K562 (cell line): Measurements from ENCODE around the gene PHC3. TPM values are rescaled to one million over a fixed set of nuclear protein-coding genes. Genes with fewer than 3 reads are reported as not detected.

ENCODE experiments used
- C11orf30 ChIP-seq: fragments of 450-650 bp; IDR thresholded peaks from 2 replicates; pipeline ENCODE4 v1.6.1; 2016; ENCODE audit warnings: low read depth, mild to moderate bottlenecking
- CBFA2T3 ChIP-seq: fragments of 450-650 bp; IDR thresholded peaks from 2 replicates; pipeline ENCODE4 v1.6.1; 2017
- ELK3 ChIP-seq: fragments of 450-650 bp; formaldehyde crosslinking; IDR thresholded peaks from 2 replicates; pipeline ENCODE4 v1.4.0; 2020; ENCODE audit warnings: mild to moderate bottlenecking
- FOXK1 ChIP-seq: sonication (generic); formaldehyde crosslinking; IDR thresholded peaks from 2 replicates; pipeline ENCODE4 v1.8.0; 2022; ENCODE audit warnings: missing genetic modification reagents, mild to moderate bottlenecking, borderline replicate concordance
- HDAC2 ChIP-seq: fragments of 450-650 bp; IDR thresholded peaks from 2 replicates; pipeline ENCODE4 v1.6.1; 2016; ENCODE audit warnings: mild to moderate bottlenecking
- HDGF ChIP-seq: fragments of 450-650 bp; IDR thresholded peaks from 2 replicates; pipeline ENCODE4 v1.6.1; 2016
- MGA ChIP-seq: fragments of 450-650 bp; IDR thresholded peaks from 2 replicates; pipeline ENCODE4 v1.6.1; 2016; ENCODE audit warnings: mild to moderate bottlenecking, moderate library complexity
- NR3C1 ChIP-seq: sonication (generic); formaldehyde crosslinking; IDR thresholded peaks from 2 replicates; pipeline ENCODE4 v1.8.1; 2022; ENCODE audit warnings: missing genetic modification reagents
- RBM34 ChIP-seq: fragments of 200-400 bp; formaldehyde crosslinking; IDR thresholded peaks from 2 replicates; pipeline ENCODE4 v1.6.1; 2018; ENCODE audit warnings: low read length, borderline replicate concordance; ENCODE audit not compliant: insufficient read depth
- YBX1 ChIP-seq: fragments of 450-650 bp; IDR thresholded peaks from 2 replicates; pipeline ENCODE4 v1.7.1; 2016; ENCODE audit warnings: mild to moderate bottlenecking
- ZNF316 ChIP-seq: fragments of 450-650 bp; IDR thresholded peaks from 2 replicates; pipeline ENCODE4 v1.6.1; 2016
- polyA plus RNA-seq, 8 experiments: library from polyadenylated mRNA; depleted of rRNA in 4 of 8; stranded (reverse) in 5 of 8; unstranded in 3 of 8; fragments of >200 nt; fragmentation: Nextera tagmentation in 2 of 8; fragmentation: Illumina TruSeq in 1 of 8; extraction: Ambion mirVana in 2 of 8; extraction: Trizol in 1 of 8; gene quantifications; 2 replicates each; pipeline versions ENCODE4 v1.2.1 to v1.2.3, GENCODE V29; 2011 to 2014; ENCODE audit warnings: inconsistent platforms in 1 of 8, missing spikeins in 1 of 8
- total RNA-seq, 7 experiments: library from RNA; depleted of rRNA in 6 of 7; stranded (reverse); fragments of >200 nt in 6 of 7; fragmentation: Illumina TruSeq in 2 of 7; extraction: Trizol in 2 of 7; gene quantifications; 2 replicates each; pipeline versions ENCODE4 v1.2.1 to v1.2.3, GENCODE V29; 2011 to 2021; ENCODE audit warnings: low replicate concordance in 1 of 7
- TF ChIP-seq, protein P1 (sequence below): sonication (generic); formaldehyde crosslinking; IDR thresholded peaks from 2 replicates; pipeline ENCODE4 v1.8.1; 2023; ENCODE audit warnings: missing genetic modification reagents, mild to moderate bottlenecking, borderline replicate concordance

PHC3 gene
- total and polyA plus RNA-seq, 9 of the 15 experiments (the other 6 are each of a cell fraction or from before 2014, with no cell fraction given): 3.1 to 21.6 (median 10.5) TPM

- TF ChIP-seq ELK3 (CRISPR knock-in tag) (no peak), FOXK1 (CRISPR knock-in tag) (no peak), MGA (no peak), NR3C1 (CRISPR knock-in tag) (no peak), YBX1 (no peak), HDGF (no peak), RBM34 (no peak), HDAC2 (0 out of 2 replicates have a peak, but pooled peaks have one; percentile 24), C11orf30 (no peak), ZNF316 (no peak), CBFA2T3 (peak; percentile 81)
- TF ChIP-seq, protein P1, sequence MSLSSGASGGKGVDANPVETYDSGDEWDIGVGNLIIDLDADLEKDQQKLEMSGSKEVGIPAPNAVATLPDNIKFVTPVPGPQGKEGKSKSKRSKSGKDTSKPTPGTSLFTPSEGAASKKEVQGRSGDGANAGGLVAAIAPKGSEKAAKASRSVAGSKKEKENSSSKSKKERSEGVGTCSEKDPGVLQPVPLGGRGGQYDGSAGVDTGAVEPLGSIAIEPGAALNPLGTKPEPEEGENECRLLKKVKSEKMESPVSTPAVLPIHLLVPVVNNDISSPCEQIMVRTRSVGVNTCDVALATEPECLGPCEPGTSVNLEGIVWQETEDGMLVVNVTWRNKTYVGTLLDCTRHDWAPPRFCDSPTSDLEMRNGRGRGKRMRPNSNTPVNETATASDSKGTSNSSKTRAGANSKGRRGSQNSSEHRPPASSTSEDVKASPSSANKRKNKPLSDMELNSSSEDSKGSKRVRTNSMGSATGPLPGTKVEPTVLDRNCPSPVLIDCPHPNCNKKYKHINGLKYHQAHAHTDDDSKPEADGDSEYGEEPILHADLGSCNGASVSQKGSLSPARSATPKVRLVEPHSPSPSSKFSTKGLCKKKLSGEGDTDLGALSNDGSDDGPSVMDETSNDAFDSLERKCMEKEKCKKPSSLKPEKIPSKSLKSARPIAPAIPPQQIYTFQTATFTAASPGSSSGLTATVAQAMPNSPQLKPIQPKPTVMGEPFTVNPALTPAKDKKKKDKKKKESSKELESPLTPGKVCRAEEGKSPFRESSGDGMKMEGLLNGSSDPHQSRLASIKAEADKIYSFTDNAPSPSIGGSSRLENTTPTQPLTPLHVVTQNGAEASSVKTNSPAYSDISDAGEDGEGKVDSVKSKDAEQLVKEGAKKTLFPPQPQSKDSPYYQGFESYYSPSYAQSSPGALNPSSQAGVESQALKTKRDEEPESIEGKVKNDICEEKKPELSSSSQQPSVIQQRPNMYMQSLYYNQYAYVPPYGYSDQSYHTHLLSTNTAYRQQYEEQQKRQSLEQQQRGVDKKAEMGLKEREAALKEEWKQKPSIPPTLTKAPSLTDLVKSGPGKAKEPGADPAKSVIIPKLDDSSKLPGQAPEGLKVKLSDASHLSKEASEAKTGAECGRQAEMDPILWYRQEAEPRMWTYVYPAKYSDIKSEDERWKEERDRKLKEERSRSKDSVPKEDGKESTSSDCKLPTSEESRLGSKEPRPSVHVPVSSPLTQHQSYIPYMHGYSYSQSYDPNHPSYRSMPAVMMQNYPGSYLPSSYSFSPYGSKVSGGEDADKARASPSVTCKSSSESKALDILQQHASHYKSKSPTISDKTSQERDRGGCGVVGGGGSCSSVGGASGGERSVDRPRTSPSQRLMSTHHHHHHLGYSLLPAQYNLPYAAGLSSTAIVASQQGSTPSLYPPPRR (CRISPR knock-in tag): no peak
Observed at GRCh38 chr3:170154569-170155143, 26.9 kb downstream of the PHC3 start (continued).
